HL-60 (cell line): ENCODE measurements around the gene CTNNA3.

Source experiments
- POLR2AphosphoS5 ChIP-seq: IDR thresholded peaks from 2 replicates; pipeline ENCODE4 v1.6.1; 2012; ENCODE audit warnings: low read depth
- TF ChIP-seq, protein P1 (sequence below): IDR thresholded peaks from 2 replicates; pipeline ENCODE4 v1.6.1; 2012; ENCODE audit warnings: low read depth; ENCODE audit not compliant: insufficient replicate concordance

DNA sequence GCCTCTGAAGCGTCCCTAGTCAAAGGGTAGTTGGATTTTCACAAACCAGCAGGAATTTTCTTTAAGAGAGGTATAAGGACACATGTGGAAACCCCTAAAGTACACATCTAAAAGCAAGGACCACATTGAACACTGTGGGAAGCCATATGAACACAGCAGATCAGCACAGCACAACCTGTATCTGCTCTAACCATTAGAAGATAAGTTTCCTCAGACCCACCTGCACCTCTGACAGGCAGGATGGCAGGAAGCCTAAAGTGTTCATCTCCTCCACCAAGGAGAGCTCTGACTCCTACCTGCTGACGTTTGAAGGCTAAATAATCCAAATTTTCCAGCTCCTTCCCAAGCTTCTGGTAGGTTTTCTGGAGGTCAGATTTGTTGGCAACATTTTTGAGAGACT lies 174.4 kb downstream of the CTNNA3 start:
- TF ChIP-seq, protein P1, sequence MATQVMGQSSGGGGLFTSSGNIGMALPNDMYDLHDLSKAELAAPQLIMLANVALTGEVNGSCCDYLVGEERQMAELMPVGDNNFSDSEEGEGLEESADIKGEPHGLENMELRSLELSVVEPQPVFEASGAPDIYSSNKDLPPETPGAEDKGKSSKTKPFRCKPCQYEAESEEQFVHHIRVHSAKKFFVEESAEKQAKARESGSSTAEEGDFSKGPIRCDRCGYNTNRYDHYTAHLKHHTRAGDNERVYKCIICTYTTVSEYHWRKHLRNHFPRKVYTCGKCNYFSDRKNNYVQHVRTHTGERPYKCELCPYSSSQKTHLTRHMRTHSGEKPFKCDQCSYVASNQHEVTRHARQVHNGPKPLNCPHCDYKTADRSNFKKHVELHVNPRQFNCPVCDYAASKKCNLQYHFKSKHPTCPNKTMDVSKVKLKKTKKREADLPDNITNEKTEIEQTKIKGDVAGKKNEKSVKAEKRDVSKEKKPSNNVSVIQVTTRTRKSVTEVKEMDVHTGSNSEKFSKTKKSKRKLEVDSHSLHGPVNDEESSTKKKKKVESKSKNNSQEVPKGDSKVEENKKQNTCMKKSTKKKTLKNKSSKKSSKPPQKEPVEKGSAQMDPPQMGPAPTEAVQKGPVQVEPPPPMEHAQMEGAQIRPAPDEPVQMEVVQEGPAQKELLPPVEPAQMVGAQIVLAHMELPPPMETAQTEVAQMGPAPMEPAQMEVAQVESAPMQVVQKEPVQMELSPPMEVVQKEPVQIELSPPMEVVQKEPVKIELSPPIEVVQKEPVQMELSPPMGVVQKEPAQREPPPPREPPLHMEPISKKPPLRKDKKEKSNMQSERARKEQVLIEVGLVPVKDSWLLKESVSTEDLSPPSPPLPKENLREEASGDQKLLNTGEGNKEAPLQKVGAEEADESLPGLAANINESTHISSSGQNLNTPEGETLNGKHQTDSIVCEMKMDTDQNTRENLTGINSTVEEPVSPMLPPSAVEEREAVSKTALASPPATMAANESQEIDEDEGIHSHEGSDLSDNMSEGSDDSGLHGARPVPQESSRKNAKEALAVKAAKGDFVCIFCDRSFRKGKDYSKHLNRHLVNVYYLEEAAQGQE = no peak
- TF ChIP-seq POLR2AphosphoS5 = no peak
